HG02798 (cell line): Measurements from ENCODE around the gene UCP3.
"Not testable (repeated sequence)": the region's sequence is repeated elsewhere in the genome, so short reads cannot be mapped to it uniquely, and the experiment has no call there.

Experiments
- ATAC-seq: cut with Tn5 transposase; IDR thresholded peaks from one replicate; pipeline ENCODE4 v1.9.1; 2021; ENCODE audit warnings: mild to moderate bottlenecking; ENCODE audit not compliant: unreplicated experiment, poor library complexity

Gene UCP3

GRCh38 chr11:74002832-74003231, 6.1 kb downstream of the UCP3 start:
- no peak for ATAC-seq

GRCh38 chr11:74001822-74002286, 7.0 kb downstream of the UCP3 start:
- ATAC-seq: no peak

DNA sequence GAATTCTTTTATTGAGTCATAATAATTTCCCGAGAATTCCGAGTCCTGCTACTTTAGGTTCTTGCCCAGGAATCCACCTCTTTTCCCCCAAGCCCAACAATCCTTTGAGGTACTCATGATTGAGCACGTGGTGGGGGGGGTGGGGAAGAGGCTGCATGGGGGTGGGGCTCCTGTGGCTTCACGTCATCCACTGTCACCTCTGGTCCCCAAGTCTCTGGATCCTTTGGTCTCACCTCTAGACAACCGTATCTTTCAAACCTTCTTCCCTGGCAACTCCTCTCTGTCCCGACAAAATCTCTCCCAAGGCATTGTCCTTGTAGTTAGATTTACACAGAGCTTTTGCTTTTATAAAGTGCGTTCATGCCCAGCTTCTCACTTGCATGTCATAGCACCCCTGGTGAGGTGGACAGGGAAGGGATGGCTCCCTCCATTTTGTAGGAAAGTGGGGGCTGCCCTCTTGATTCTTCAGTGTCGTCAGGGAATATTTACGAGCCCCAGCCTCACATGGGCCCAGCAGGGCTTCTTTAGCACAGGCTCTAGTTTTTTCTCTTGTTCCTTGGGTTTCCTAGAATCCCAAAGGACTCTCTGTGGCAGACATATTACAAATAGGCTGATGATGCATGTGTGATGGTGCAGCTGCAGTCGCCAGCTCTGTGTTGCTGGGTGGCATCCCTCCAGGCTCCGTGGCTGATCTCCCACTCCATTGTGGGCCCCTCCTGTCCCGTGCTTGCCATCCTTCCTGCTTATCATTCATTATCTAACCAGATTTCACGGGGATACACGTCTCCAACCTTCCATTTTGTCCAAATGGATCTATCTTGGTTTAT, 8.4 kb downstream of the UCP3 start:
- no peak for ATAC-seq

- ATAC-seq: no peak
These were observed 9.1 kb downstream of the UCP3 start for GRCh38 chr11:73999581-74000306.

DNA sequence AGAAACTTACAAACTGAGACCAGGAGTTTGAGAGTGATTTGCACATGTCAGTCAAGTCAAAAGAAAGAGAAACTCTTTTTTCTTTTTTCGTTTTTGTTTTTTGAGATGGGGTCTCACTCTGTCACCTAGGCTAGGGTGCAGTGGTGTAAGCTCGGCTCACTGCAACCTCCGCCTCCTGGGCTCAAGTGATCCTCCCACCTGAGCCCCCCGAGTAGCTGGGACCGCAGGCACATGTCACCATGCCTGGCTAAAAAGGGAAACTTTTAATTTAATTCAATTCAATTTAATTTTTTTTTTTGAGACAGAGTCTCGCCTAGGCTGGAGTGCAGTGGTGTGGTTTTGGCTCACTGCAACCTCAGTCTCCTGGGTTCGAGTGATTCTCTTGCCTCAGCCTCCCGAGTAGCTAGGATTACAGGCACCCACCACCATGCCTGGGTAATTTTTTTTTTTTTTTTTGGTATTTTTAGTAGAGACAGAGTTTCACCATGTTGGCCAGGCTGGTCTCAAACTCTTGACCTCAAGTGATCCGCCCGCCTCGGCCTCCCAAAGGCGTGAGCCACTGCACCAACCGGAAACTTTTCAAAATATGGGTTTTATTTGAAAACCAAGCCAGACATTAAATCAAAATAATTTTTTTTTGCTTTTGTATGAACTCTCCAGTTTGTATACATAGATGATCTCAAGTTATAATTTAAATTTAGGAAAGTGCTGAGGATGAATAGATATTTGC, 9.9 kb downstream of the UCP3 start:
- ATAC-seq: no peak

- ATAC-seq: no peak
These were observed 11.6 kb downstream of the UCP3 start for GRCh38 chr11:73997120-73997770.

DNA sequence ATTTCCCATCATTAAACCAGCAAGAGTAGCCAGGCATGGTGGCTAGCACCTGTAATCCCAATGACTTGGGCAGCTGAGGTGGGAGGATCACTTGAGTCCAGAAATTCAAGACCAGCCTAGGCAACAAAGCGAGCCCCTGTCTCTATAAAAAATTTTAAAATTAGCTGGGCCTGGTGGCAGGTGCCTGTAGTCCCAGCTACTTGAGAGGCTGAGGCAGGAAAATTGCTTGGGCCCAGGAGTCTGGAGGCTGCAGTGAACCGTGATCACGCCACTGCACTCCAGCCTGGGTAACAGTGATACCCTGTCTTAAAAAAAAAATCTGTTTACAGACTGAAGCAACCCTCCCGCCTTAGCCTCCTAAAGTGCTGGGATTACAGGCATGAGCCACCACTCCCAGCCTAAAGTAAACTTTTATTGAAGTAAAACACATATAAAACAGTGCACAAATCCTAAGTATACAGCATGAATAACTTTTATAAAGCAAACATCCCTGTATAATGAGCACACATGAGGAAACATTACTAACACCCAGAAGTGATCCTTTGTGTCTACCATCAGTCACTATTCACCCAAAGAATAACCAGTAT, 12.6 kb downstream of the UCP3 start:
- no peak for ATAC-seq

DNA sequence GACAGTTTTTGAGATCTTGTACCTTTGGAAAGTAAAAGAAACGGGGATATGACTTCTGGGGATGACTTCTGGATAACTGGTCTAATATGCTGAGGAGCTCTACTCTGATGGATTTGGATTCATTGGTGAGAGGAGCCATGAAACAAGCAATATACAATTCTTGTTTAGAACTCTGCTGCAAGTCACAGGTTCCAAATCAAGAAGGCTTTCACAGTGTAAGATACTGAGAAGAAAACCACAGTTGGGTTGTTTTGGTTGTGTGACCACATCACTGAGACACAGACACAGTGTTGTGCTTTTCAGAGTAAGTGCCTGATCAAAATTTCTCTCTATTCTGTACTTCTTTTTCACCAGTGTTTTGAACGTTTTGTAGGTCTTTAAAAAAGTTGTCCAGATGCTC, 13.2 kb downstream of the UCP3 start:
- peak; percentile 45 for ATAC-seq

- no peak for ATAC-seq
These were observed 13.6 kb downstream of the UCP3 start for GRCh38 chr11:73995247-73995646.

DNA sequence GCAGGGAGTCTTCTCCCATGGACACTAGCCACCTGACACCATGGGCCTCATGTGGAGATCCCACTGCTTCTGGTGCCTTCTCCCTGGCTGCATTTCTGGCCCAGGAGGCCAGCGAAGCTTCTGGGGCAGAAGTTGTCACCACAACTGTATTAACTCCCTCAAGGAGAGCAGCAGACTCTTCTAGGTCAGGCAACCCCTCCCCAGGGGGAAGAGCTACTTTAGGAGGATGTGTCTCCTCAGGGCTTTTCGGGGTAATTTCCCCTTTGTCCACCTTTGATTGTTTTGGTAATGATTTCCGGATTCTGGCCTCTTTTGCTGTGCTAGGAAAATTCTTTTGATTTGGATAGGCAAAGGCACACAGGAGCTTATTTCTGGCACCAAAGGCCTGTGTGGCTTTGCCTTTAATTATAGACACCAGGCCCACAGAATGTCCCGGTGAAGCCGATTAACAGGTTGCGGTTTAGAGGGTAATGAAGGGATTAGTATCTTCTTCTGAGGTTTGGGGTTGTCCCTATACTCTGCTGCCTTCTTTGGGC, 17.3 kb downstream of the UCP3 start:
- peak; percentile 42 for ATAC-seq

DNA sequence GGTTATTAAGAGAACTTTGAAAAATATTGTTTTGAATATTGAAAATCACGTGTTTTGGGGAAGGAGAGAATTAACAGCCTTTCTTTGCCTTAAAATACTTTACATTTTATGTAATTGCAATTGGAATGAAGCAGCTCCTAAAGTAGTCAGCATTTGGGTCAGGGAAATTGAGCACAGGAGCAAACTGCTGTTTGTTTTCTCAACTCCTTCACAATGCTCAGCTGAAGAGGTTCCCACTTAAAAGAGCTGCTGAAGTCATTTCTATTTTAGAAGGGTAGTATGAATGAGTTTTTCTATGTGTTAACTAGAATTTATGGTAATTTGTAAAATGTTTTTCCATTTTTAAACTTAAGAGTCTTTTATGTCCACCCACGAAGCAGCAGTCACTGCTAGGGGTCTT, 18.2 kb downstream of the UCP3 start:
- ATAC-seq: no peak

GRCh38 chr11:73989156-73989555, 19.7 kb downstream of the UCP3 start:
- no peak for ATAC-seq

DNA sequence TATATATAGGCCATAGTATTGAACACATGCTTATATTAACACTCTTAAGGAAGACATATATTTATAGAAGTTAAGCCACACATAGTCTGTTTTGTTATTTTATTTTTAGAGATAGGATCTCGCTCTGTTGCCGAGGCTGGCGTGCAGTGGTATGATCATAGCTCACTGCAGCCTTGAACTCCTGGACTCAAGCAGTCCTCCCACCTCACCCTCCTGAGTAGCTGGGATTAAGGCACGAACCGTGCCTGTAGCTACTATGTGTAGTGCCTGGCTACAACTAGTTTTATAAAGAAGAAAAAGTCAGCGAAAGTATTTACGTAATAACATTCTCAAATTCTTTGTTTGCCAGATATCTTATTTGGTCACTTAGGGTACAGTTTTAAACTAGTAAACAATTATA, 20.7 kb downstream of the UCP3 start:
- no peak for ATAC-seq

DNA sequence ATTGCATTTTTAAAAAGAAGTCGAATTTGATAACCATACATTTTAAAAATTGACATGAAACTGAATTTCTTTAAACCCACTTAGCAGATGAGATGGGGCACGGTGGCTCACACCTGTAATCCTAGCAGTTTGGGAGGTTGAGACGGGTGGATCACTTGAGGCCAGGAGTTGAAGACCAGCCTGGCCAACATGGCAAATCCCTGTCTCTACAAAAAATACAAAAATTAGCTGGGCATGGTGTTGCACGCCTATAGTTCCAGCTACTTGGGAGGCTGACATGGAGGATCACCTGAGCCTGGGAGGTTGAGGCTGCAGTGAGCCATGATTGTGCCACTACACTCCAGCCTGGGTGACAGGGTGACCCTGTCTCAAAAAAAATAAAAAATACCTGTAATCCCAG, 23.2 kb downstream of the UCP3 start:
- not testable (repeated sequence) for ATAC-seq

GRCh38 chr11:73983741-73984538, 24.9 kb downstream of the UCP3 start:
- ATAC-seq: no peak

GRCh38 chr11:73982990-73983740, 25.7 kb downstream of the UCP3 start:
- ATAC-seq: peak; percentile 82

- ATAC-seq: peak; percentile 61
These were observed 26.3 kb downstream of the UCP3 start, which contains the start of gene UCP2 for GRCh38 chr11:73982595-73982989. UCP2 (minus strand) TSS chr11:73982843; CDS start chr11:73978378, 4,465 bp downstream.
